Activated T-helper 1 cell treated with anti-CD3 and anti-CD28 coated beads, Interleukin-2, amount 50 U/mL, for 16 hours (primary cell): ENCODE data around the gene CYP2F1.
A peak's percentile ranks its signal among the peaks of the same experiment; 100 is the strongest.
"Not testable (repeated sequence)": the region's sequence is repeated elsewhere in the genome, so short reads cannot be mapped to it uniquely, and the experiment has no call there.

Experiments
- DNase-seq, 2 donors: peaks; one replicate each; pipeline ENCODE4 v3.0.0-alpha.2; 2020; ENCODE audit warnings: low read depth in 1 of 2, low spot score in 1 of 2

The CYP2F1 gene, protein sequence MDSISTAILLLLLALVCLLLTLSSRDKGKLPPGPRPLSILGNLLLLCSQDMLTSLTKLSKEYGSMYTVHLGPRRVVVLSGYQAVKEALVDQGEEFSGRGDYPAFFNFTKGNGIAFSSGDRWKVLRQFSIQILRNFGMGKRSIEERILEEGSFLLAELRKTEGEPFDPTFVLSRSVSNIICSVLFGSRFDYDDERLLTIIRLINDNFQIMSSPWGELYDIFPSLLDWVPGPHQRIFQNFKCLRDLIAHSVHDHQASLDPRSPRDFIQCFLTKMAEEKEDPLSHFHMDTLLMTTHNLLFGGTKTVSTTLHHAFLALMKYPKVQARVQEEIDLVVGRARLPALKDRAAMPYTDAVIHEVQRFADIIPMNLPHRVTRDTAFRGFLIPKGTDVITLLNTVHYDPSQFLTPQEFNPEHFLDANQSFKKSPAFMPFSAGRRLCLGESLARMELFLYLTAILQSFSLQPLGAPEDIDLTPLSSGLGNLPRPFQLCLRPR

DNA sequence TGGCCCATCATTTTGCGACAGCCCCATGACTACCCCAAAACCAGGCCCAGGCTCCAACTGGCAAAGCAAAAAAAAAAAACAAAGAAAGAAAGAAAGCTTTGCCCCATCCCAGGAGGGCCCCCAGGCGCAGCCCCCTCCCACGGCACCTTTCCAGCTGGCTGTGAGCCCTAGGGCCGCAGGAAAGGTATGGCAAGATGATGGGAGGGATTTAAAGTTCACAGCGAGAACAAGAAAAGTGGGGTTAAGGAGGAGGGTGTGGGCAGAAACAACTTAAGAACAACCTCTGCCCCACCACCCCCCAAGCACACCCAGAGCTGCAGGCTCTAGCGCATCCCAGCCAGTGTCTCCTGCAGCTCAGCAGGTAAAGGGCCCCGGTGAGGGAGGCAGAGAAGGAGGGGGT lies at the start of gene CYP2F1:
CYP2F1 (plus strand) TSS at position 301 of the 400 bp plus-strand sequence. CDS start 1,757 bp downstream, outside the sequence.
- no peak for DNase-seq

DNA sequence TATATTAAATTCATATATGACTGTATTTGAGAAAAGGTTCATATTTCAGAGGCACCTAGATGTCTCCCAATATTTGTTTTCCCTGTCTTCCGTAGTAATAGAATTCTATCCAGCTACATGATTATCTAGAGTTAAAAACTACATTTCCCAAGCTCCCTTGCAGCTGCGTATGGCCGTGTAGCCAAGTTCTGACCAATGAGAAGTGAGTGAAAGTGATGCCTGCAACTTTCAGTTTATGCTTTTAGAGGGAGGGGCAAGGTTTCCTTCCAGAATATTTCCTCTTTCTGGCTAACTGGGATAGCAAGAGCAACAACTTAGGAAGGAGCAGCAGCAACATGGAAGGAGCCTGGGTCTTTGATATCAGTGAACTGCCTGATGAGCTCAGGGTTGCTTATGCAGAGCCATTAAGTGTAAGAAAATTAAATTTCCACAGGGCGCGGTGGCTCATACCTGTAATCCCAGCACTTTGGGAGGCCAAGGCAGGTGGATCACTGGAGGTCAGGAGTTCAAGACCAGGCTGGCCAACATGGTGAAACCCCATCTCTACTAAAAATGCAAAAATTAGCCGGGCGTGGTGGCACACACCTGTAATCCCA lies 49.2 kb upstream of the CYP2F1 start:
- no peak for DNase-seq

DNA sequence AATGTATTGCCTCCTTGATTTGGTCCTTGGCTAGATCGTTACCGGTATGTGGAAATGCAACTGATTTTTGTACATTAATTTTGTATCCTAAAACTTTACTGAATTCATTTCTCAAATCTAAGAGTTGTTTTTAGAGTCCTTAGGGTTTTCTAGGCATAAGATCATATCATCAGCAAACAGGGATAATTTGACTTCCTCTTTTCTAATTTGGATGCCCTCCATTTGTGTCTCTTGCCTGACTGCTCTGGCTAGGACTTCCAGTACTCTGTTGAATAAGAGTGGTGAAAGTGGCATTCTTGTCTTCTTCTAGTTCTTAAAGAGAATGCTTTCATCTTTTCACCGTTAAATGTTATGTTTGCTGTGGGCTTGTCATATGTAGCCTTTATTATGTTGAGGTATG lies 37.9 kb upstream of the CYP2F1 start:
- no peak for DNase-seq

DNA sequence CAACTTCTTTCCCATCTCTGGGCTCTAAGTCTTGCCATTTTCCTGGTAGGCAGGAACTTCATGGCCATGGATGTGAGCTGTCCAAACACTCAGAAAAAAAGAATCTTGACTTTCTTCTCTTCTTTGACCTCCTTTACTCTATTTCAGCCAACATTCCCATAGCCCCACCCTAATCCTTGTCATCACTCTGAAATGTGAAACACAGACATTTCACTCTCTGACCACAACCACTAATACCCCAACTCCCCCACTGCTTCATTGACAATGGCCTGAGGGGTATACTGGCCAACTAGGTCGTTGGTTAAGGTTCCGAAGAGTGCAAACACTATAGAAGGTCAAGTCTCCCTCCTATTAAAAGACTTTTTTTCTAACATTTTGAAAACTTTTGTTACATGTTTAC lies 30.7 kb upstream of the CYP2F1 start:
- no peak for DNase-seq

DNA sequence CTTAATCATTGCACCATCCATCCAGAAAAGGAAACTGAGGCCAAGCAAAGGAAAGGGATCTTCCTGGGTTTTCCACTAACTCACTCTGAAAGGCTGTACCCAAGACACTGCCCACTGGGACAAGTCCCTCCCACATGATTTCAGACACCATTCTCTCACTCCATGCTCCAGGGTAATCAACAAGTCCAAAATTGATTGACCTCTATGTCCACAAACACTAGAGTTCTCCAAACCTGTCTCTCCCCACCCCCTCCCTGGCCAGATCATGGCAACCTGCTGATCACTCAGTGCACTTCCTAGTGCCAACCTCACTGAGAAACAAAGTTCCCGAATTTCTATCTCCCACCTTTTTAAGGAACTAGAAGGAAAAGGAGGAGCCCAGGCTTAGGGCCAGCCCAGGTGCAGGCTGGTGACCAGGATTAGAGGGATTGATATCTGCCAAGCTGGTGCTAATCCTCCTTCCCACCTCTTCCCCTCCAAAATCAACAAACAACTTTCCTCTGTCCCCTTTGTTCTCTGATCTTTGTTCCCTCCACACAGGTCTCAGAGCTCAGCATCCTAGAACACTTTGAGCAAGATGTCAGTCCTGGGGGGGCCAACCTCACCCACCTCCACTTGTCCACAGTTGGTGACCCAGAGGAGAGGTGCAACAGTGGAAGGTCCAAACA lies 28.4 kb upstream of the CYP2F1 start:
- DNase-seq, result no peak

DNA sequence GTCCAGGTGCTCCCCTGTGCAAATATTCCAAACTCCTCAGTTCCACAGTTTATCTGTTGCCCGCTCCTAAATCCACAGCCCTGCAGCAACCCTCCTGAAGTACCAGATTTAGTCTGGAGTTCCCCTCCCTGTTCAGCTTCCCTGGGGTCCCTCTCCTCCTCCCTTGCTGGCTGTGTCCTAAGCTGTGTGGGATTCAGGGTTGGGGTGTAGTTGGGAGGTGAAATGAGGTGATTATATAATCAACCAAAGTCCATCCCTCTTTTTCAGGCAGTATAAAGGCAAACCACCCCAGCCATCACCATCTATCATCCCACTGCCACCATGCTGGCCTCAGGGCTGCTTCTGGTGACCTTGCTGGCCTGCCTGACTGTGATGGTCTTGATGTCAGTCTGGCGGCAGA lies 26.1 kb upstream of the CYP2F1 start, which contains the start of gene CYP2A13:
CYP2A13 (plus strand) TSS at position 301 of the 400 bp plus-strand sequence; CDS start at position 322, 21 bp downstream.
- no peak for DNase-seq

DNA sequence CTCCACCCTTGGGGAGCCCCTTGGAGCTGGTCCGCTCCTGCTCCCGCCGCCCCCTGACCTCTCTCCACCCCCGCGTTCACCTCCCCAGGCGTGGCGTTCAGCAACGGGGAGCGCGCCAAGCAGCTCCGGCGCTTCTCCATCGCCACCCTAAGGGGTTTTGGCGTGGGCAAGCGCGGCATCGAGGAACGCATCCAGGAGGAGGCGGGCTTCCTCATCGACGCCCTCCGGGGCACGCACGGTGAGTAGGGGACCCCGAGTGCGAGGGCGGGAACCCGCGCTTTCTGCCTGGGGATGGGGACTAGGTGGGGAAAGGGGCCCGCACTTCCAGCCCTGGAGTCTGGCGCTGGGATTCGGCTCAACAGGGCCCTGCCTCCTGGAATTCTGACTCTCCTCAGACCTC lies 24.3 kb upstream of the CYP2F1 start:
- no peak for DNase-seq

DNA sequence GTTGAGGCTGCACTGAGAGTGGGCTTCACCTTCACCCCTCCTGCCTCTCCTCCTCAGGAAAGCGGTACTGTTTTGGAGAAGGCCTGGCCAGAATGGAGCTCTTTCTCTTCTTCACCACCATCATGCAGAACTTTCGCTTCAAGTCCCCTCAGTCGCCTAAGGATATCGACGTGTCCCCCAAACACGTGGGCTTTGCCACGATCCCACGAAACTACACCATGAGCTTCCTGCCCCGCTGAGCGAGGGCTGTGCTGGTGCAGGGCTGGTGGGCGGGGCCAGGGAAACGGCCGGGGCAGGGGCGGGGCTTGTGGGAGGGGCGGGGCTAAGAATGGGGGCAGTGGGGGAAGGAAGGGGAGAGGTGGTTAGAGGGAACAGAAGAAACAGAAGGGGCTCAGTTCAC lies 18.5 kb upstream of the CYP2F1 start:
- DNase-seq, result no peak

DNA sequence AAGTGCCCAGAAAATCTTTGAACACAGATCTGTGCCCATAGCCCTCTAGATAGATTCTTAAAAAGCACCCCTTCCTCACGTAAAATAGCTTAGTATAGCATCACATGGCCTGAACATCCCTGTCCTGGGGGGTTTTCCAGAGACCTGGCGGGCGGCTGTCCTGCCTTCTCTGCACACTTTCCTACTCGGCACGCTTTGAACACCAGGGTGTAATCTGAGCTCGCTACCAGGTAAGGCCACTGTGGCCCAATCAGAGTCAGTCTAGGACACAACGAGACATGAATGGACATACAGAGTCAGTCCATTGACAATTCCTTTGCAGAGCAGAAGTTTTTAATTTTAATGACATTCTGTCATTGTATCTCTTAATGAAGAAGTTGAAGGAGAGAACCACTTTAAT lies 17.9 kb upstream of the CYP2F1 start:
- DNase-seq, result no peak

DNA sequence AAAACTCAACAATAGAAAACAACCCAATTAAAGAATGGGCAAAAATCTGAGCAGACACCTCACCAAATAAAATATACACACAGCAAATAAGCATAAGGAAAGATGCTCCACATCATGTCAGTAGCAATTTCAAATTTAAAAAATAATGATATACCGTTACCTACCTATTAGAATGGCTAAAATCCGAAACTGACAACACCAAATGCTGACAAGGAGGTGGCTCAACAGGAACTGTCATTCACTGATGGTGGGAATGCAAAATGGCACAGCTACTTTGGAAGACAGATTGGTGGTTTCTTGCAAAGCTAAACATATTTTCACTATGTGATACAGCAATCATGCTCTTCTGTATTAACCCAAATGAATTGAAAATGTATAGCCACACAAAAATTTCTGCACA lies 16.9 kb upstream of the CYP2F1 start:
- DNase-seq, result no peak

DNA sequence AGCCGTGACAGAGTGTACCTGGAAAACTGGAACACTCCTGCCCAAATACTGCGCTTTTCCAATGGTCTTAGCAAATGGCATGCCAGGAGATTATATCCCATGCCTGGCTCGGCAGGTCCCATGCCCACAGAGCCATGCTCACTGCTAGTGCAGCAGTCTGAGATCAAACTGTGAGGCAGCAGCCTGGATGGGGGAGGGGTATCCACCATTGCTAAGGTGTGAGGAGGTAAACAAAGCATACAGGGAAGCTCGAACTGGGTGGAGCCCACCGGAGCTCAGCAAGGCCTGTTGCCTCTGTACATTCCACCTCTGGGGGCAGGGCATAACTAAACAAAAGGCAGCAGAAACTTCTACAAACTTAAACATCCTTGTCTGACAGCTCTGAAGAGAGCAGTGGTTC lies 15.5 kb upstream of the CYP2F1 start:
- no peak for DNase-seq

DNA sequence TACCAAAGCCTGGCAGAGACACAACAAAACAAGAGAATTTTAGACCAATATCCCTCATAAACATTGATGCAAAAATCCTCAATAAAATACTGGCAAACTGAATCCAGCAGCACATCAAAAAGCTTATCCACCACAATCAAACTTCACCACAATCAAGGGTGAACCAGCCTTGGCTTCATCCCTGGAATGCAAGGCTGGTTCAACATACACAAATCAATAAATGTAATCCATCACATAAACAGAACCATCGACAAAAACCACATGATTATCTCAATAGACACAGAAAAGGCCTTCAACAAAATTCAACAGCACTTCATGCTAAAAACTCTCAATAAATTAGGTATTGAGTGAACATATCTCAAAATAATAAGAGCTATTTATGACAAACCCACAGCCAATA lies 12.0 kb upstream of the CYP2F1 start:
- DNase-seq, result not testable (repeated sequence)

DNA sequence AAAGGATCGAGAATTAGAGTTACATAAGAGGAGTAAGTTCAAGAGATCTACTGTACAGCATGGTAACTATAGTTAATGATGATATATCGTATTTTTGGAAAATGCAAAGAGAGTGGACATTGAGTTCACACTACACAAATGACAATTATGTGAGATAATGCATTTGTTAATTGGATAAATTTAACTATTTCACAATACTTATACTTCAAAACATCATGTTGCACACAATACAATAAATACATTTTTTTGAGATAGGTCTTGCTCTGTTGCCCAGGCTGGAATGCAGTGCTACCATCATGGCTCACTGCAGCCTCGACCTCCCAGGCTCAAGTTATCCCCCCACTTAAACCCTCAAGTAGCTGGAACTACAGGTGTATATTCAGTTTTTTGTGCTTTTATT lies 8.1 kb upstream of the CYP2F1 start:
- DNase-seq, result no peak

DNA sequence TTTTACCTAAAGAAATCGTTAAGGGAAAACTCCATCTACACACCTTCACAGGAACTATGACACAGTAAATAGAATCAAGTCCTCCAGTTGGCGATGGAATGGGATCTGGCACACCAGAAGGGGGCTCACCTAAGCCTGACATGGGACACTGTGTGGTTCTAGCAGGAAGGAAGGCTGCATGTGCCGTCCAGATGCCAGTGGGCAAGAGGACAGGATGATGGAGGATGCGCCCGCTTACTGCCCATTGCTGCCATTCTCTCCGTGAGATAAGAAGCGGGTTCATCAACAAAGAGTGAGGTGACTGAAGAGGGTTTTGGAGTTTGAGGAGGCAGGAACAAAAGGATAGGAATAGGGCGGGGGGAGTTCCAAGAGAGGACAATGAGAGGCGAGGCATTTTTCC lies 2.9 kb upstream of the CYP2F1 start:
- DNase-seq, result no peak

DNA sequence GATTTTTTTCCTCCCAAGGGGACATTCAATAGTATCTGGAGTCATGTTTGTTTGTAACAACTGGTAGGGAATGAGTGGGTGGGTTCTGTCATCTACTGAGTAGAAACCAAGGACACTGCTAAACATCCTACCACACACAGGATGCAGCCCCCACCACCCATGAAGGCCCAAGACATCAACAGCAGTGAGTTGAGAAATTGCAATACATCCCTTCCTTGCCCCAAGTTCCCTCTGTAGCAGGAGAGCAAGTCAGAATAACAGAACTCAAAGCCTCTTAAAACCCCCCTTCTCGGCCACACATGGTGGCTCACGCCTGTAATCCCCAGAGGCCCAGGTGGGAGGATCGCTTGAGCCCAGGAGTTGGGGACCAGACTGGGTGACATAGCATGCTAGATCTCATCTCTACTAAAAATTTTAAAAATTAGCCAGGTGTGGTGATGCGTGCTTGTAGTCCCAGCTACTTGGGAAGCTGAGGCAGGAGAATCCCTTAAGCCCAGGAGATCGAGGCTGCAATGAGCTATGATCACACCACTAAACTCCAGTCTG lies 2.4 kb upstream of the CYP2F1 start:
- no peak for DNase-seq

DNA sequence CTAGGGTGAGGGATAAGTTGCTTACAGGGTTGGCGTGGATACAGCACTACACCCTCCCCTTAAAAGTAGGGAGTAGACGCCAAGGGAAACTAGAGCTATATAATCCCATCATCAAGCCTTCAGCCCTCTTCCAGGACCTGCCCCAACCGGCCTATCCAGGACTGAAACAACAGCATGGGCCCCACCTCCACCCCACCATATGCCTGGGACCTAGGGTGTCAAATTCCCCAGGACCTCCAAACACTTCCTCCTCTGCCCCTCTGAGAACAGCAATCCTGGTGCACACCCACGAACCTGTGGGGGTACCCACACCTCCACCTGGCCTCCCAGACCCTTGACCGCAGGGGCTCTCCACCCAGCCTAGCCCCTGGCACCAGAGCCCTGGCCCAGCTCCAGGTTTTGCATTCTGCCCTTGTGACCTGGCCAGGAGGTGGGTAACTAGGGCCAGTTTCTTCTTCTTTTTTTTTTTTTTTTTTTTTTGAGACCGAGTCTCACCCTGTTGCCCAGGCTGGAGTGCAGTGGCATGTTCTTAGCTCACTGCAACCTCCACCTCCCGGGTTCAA lies 1.4 kb upstream of the CYP2F1 start:
- DNase-seq, result no peak

DNA sequence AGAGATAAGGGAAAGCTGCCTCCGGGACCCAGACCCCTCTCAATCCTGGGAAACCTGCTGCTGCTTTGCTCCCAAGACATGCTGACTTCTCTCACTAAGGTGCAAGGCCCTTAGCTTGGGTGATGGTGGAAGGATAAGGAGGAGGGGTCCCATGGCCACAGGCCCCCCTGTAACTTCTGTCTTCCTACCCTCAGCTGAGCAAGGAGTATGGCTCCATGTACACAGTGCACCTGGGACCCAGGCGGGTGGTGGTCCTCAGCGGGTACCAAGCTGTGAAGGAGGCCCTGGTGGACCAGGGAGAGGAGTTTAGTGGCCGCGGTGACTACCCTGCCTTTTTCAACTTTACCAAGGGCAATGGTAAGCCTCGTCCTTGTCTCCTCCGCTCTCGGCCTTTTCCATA lies 2.0 kb downstream of the CYP2F1 start:
- no peak for DNase-seq

DNA sequence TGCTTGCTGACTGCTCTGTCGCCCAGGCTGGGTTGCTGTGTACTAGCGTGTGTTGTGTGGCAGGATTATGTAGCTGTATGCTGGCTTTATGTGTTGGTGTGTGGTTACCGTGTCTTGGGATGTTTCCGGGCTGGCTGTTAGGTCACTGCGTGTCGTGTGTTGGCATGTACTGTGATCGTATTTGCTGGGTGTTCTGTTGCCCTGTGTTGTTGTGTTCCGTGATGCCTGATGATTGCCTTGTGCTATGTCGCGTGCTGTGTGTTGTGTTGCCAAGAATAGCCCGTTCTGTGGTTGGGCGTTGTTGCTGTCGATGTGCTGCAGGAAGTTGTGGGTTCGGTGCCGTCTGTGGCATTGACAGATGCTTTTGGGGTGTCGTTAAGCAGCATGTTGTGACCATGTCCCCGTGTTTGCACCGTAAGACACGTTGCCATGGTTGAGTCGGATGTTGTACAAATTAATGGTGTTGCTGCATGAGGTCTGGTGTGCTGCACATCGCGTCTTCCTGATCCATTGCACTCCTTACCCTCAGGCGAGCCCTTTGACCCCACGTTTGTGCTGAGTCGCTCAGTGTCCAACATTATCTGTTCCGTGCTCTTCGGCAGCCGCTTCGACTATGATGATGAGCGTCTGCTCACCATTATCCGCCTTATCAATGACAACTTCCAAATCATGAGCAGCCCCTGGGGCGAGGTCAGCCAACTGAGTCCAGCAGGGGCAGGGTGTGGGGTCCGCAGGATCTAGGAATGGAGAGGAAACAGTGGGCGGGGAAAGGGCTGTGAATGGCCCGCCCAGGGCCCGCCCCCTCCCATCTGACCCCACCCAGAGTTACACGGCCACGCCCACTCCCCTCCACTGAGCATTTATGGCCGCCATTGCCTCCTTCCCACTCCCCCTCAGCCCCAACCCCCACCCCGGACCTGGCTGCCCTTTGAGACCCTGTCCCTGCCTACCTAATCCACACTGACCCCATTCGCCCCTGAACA lies 7.0 kb downstream of the CYP2F1 start:
- peak; percentile 27 to 37 for DNase-seq

DNA sequence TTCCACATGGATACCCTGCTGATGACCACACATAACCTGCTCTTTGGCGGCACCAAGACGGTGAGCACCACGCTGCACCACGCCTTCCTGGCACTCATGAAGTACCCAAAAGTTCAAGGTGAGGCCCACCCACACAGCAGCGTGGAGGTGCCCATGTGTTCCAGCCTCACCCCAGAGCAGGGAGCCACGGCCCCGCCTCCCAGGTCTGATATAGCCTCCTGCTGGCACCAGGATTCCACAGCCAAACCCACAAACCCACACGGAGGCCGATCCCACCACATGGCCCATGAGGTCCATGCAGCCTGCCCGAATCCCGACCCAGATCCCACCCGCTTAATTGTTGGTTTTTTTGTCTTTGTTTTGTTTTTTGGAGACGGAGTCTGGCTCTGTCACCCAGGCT lies 8.6 kb downstream of the CYP2F1 start:
- DNase-seq, result not testable (repeated sequence)

DNA sequence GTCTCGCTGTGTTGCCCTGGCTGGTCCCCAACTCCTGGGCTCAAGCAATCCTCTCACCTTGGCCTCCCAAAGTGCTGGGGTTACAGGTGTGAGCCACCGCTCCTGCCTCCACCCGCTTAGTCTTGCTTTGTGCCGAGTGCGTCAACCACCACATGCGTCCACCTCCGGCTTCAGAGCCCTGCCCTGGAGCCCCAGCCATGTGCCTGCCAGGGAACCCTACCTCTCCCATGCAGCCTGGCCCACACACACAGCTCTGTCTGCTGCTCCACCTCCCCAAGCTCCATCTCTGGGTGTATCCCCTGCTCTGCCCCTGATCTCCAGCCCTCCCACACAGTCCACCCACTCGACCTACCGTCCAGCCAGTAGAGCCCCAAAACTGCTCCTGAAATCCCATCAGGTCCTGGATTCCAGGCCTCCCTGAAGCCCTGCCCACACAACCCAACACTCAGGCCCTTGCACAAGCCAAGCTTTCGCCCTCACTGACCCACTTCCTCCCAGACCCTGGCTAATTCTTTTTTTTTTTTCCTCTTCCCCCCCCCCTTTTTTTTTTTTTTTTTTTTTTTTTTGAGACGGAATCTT lies 9.6 kb downstream of the CYP2F1 start:
- DNase-seq, result no peak
